ENCODE results near the gene ULBP2. TPM values are rescaled to one million over a fixed set of nuclear protein-coding genes. Genes with fewer than 3 reads are reported as not detected.

Gene ULBP2
- total and polyA plus RNA-seq, 2 of the 8 experiments (the other 6 are each of a cell fraction or from before 2014, with no cell fraction given) = 0.05 TPM; not detected in 1

- H3K4me2 ChIP-seq (ENCODE audit: insufficient read depth in 1 of 2, low read depth in 2 of 2, low read length in 2 of 2) = peak overlapping the region in 1 of 2 experiments; percentile 6; a peak in 1 of 4 replicates
- CTCF ChIA-PET (ENCODE audit: partially characterized antibody) = interaction anchor here (0.5 to 2.5 kb wide), 19 partner anchors 9 to 292 kb away, joined by 3 to 27 read pairs (median 4); partner anchors contain the start of gene ULBP1
- no peak overlapping the region for H2BK5ac ChIP-seq (ENCODE audit: low read depth, low read length)
- H3K9me3 ChIP-seq (ENCODE audit: insufficient read depth in 2 of 2, low read depth in 1 of 2, low read length in 1 of 2) = no peaks in the 10 kb centered on the region; a peak in 1 of 4 replicates
- FAIRE-seq (no peak), DNase-seq (ENCODE audit: low read depth in 1 of 2, low spot score in 2 of 2) (no peak)
- no peak overlapping the region for H2BK20ac ChIP-seq (ENCODE audit: low read length)
- no peak overlapping the region for H3K27ac ChIP-seq (ENCODE audit: low read depth, low read length)
- 73% methylated on average over 4 of the region's 4 CpGs; no CpG with 5 or more reads in 1 of the 2 experiments for WGBS, 2 experiments (ENCODE audit: extremely low coverage in 1 of 2, insufficient coverage in 1 of 2, insufficient read length in 1 of 2, insufficient replicate concordance in 2 of 2, low coverage in 1 of 2, low lambda C conversion rate in 2 of 2, missing lambda C conversion rate in 1 of 2)
- H2BK12ac ChIP-seq (ENCODE audit: low read depth, low read length) = no peak overlapping the region
- H3K18ac ChIP-seq (ENCODE audit: extremely low read depth, low read length) = no peak overlapping the region
- H3K14ac ChIP-seq (ENCODE audit: insufficient read length) = no peak overlapping the region
- no peak overlapping the region for H2BK120ac ChIP-seq (replicated peaks; ENCODE audit: low read depth, low read length)
- H3K9ac ChIP-seq (replicated peaks in 1 of 4; ENCODE audit: extremely low read depth in 1 of 4, low read depth in 3 of 4, low read length in 3 of 4) = no peak overlapping the region
- no peak overlapping the region for H2BK15ac ChIP-seq (ENCODE audit: low read length)
- no peak overlapping the region for H2AFZ ChIP-seq (ENCODE audit: low read length)
- no peak overlapping the region for H2AK5ac ChIP-seq (ENCODE audit: low read depth, low read length)
- no peaks in the 10 kb centered on the region for H3K79me2 ChIP-seq (ENCODE audit: control insufficient read depth in 1 of 2, insufficient read depth in 2 of 2, low read length in 2 of 2)
- peaks cover 3 to 4% of the 10 kb centered on the region in 2 experiments for H4K20me1 ChIP-seq (replicated peaks in 1 of 2; ENCODE audit: control insufficient read depth in 1 of 2, insufficient read depth in 2 of 2, low read length in 2 of 2)
- H4K8ac ChIP-seq (ENCODE audit: extremely low read depth, insufficient read depth, low read length) = no peak overlapping the region
- no peak overlapping the region for H3K4me3 ChIP-seq (ENCODE audit: extremely low read depth in 1 of 4, insufficient read depth in 2 of 4, low read depth in 3 of 4, low read length in 4 of 4)
- H3K4ac ChIP-seq (replicated peaks; ENCODE audit: insufficient read length, low read depth, low read length) = no peak overlapping the region
- H3K4me1 ChIP-seq (replicated peaks in 1 of 4; ENCODE audit: control insufficient read depth in 3 of 4, insufficient read depth in 4 of 4, low read length in 3 of 4) = peaks cover 0 to 5% (median 0%) of the 10 kb centered on the region in 4 experiments; a peak in 2 of 7 replicates
- POLR2A ChIA-PET (ENCODE audit: partially characterized antibody) = no interaction called here
- no peaks in the 10 kb centered on the region for H3K79me1 ChIP-seq (ENCODE audit: low read depth, low read length)
- no peak overlapping the region for H4K5ac ChIP-seq (ENCODE audit: insufficient read length, low read depth, low read length)
- H3K23me2 ChIP-seq (ENCODE audit: low read depth, low read length) = peaks cover 12% of the 10 kb centered on the region; the same call in 1 of the 2 replicates
- H3K27me3 ChIP-seq (replicated peaks in 1 of 4; ENCODE audit: control insufficient read depth in 3 of 4, extremely low read depth in 1 of 4, insufficient read depth in 3 of 4, low read length in 3 of 4) = peaks cover 39 to 62% (median 59%) of the 10 kb centered on the region in 4 experiments
- no peak overlapping the region for H3K23ac ChIP-seq (ENCODE audit: insufficient read length)
- H3K56ac ChIP-seq (replicated peaks; ENCODE audit: insufficient read length, low read depth, low read length) = no peak overlapping the region
- peaks cover 0 to 3% (median 0%) of the 10 kb centered on the region in 4 experiments; a peak in 1 of 8 replicates for H3K36me3 ChIP-seq (ENCODE audit: control insufficient read depth in 2 of 4, insufficient read depth in 4 of 4, low read length in 3 of 4)
- H4K91ac ChIP-seq (replicated peaks; ENCODE audit: insufficient read length, low read length) = no peak overlapping the region
- no peak for TF ChIP-seq EZH2 (IDR thresholded peaks at IDR 0.05; ENCODE audit: low read depth, low read length, severe bottlenecking)
- TF ChIP-seq SIN3A (conservative IDR thresholded peaks at IDR 0.05 in 1 of 2, IDR thresholded peaks at IDR 0.05 in 1 of 2; ENCODE audit: low read depth in 1 of 2, low read length in 2 of 2) = no peak
Observed at GRCh38 chr6:149924933-149925252, 16.9 kb upstream of the ULBP2 start.

Data from H1 (cell line).